Measurements from ENCODE around the gene SGMS1.

DNA sequence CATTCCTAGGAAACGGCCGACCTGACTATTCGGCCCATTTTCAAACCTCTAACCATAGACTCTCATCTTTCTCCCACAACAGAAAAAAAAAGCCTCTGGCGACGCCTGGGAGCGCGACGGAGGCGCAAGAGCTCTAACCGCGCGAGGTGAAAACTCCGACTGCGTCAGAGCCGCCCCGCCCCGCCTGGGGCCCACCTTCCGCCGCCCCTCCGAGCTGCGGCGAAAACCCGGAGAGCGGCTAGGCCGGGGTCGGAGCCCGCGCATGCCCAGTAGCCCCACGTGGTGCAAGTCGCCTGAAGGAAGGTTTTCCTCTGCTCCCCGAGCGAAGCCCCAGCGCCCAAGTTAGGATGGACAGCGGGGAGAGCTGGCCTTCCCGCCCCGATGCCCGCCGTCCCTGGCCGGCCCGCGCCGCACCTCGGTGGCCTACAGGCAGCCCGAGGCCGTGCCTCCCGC, 683 bp upstream of the SGMS1 start:
- peak; percentile 92 for TF ChIP-seq MXI1 (conservative IDR thresholded peaks at IDR 0.05; ENCODE audit: poor library complexity, severe bottlenecking)
- TF ChIP-seq, protein P1, sequence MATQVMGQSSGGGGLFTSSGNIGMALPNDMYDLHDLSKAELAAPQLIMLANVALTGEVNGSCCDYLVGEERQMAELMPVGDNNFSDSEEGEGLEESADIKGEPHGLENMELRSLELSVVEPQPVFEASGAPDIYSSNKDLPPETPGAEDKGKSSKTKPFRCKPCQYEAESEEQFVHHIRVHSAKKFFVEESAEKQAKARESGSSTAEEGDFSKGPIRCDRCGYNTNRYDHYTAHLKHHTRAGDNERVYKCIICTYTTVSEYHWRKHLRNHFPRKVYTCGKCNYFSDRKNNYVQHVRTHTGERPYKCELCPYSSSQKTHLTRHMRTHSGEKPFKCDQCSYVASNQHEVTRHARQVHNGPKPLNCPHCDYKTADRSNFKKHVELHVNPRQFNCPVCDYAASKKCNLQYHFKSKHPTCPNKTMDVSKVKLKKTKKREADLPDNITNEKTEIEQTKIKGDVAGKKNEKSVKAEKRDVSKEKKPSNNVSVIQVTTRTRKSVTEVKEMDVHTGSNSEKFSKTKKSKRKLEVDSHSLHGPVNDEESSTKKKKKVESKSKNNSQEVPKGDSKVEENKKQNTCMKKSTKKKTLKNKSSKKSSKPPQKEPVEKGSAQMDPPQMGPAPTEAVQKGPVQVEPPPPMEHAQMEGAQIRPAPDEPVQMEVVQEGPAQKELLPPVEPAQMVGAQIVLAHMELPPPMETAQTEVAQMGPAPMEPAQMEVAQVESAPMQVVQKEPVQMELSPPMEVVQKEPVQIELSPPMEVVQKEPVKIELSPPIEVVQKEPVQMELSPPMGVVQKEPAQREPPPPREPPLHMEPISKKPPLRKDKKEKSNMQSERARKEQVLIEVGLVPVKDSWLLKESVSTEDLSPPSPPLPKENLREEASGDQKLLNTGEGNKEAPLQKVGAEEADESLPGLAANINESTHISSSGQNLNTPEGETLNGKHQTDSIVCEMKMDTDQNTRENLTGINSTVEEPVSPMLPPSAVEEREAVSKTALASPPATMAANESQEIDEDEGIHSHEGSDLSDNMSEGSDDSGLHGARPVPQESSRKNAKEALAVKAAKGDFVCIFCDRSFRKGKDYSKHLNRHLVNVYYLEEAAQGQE (IDR thresholded peaks at IDR 0.05; ENCODE audit: borderline replicate concordance): peak; percentile 3
- peak; percentile 72 for TF ChIP-seq POLR2AphosphoS5 (IDR thresholded peaks at IDR 0.05)
- TF ChIP-seq, protein P2, sequence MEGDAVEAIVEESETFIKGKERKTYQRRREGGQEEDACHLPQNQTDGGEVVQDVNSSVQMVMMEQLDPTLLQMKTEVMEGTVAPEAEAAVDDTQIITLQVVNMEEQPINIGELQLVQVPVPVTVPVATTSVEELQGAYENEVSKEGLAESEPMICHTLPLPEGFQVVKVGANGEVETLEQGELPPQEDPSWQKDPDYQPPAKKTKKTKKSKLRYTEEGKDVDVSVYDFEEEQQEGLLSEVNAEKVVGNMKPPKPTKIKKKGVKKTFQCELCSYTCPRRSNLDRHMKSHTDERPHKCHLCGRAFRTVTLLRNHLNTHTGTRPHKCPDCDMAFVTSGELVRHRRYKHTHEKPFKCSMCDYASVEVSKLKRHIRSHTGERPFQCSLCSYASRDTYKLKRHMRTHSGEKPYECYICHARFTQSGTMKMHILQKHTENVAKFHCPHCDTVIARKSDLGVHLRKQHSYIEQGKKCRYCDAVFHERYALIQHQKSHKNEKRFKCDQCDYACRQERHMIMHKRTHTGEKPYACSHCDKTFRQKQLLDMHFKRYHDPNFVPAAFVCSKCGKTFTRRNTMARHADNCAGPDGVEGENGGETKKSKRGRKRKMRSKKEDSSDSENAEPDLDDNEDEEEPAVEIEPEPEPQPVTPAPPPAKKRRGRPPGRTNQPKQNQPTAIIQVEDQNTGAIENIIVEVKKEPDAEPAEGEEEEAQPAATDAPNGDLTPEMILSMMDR (IDR thresholded peaks at IDR 0.05; ENCODE audit: poor library complexity, severe bottlenecking): no peak
- TF ChIP-seq SMC3 (conservative IDR thresholded peaks at IDR 0.05; ENCODE audit: poor library complexity): no peak
- TF ChIP-seq EZH2 (IDR thresholded peaks at IDR 0.05; ENCODE audit: borderline replicate concordance, insufficient read depth, low read length, poor library complexity, severe bottlenecking): no peak

Measured in neural cell (in vitro differentiated cells).